Measurements from ENCODE around the gene RIMBP2. TPM values are rescaled to one million over a fixed set of nuclear protein-coding genes. Genes with fewer than 3 reads are reported as not detected.

The RIMBP2 gene
- total and polyA plus RNA-seq, 2 donors (not counting 1 experiment from before 2014, with no cell fraction given) = 0.17 TPM; not detected in 1

- Histone ChIP-seq H2AFZ (ENCODE audit: low read length) (no peak overlapping the region), H3K9ac (ENCODE audit: insufficient read depth, low read length) (no peak overlapping the region), H3K36me3 (ENCODE audit: control insufficient read depth, insufficient read depth, low read length) (no peaks in the 10 kb centered on the region), H3K27me3 (ENCODE audit: control insufficient read depth, insufficient read depth, low read length) (no peaks in the 10 kb centered on the region), H4K20me1 (ENCODE audit: control insufficient read depth, extremely low read depth, insufficient read depth, low read length) (no peaks in the 10 kb centered on the region), H3K27ac (ENCODE audit: insufficient read depth, low read length) (no peak overlapping the region), H3K4me3 (replicated peaks in 1 of 4; ENCODE audit: control extremely low read depth in 1 of 4, insufficient read depth in 1 of 4, low read depth in 3 of 4, low read length in 4 of 4) (no peak overlapping the region), H3K79me2 (ENCODE audit: control insufficient read depth, insufficient read depth, low read length) (no peaks in the 10 kb centered on the region), H3K9me3 (ENCODE audit: control insufficient read depth, insufficient read depth, low read depth, low read length) (no peaks in the 10 kb centered on the region), H3K4me2 (ENCODE audit: extremely low read depth, insufficient read depth, low read length) (no peak overlapping the region), H3K4me1 (ENCODE audit: control insufficient read depth, extremely low read depth, insufficient read depth, low read length) (no peaks in the 10 kb centered on the region)
- no peak for DNase-seq (ENCODE audit: low read depth in 2 of 2)
- TF ChIP-seq CTCF (conservative IDR thresholded peaks at IDR 0.05 in 1 of 2, IDR thresholded peaks at IDR 0.05 in 1 of 2; ENCODE audit: low read depth in 1 of 2, low read length in 2 of 2) (no peak), EZH2 (IDR thresholded peaks at IDR 0.05; ENCODE audit: low read length, missing control alignments) (no peak)
Observed at GRCh38 chr12:130530429-130530828, 185.7 kb downstream of the RIMBP2 start.

GRCh38 chr12:130529781-130530180 is 186.3 kb downstream of the RIMBP2 start:
- no peak overlapping the region for H3K4me2 ChIP-seq (ENCODE audit: extremely low read depth, insufficient read depth, low read length)
- H3K27ac ChIP-seq (ENCODE audit: insufficient read depth, low read length) = no peak overlapping the region
- H3K4me1 ChIP-seq (ENCODE audit: control insufficient read depth, extremely low read depth, insufficient read depth, low read length) = no peaks in the 10 kb centered on the region
- H4K20me1 ChIP-seq (ENCODE audit: control insufficient read depth, extremely low read depth, insufficient read depth, low read length) = no peaks in the 10 kb centered on the region
- DNase-seq (ENCODE audit: low read depth in 2 of 2) = no peak
- no peak overlapping the region for H3K4me3 ChIP-seq (replicated peaks in 1 of 4; ENCODE audit: control extremely low read depth in 1 of 4, insufficient read depth in 1 of 4, low read depth in 3 of 4, low read length in 4 of 4)
- no peak overlapping the region for H3K9ac ChIP-seq (ENCODE audit: insufficient read depth, low read length)
- no peaks in the 10 kb centered on the region for H3K36me3 ChIP-seq (ENCODE audit: control insufficient read depth, insufficient read depth, low read length)
- TF ChIP-seq EZH2 (IDR thresholded peaks at IDR 0.05; ENCODE audit: low read length, missing control alignments) = no peak
- TF ChIP-seq CTCF (conservative IDR thresholded peaks at IDR 0.05 in 1 of 2, IDR thresholded peaks at IDR 0.05 in 1 of 2; ENCODE audit: low read depth in 1 of 2, low read length in 2 of 2) = no peak
- no peaks in the 10 kb centered on the region for H3K27me3 ChIP-seq (ENCODE audit: control insufficient read depth, insufficient read depth, low read length)
- H3K9me3 ChIP-seq (ENCODE audit: control insufficient read depth, insufficient read depth, low read depth, low read length) = no peaks in the 10 kb centered on the region
- no peak overlapping the region for H2AFZ ChIP-seq (ENCODE audit: low read length)
- no peaks in the 10 kb centered on the region for H3K79me2 ChIP-seq (ENCODE audit: control insufficient read depth, insufficient read depth, low read length)

GRCh38 chr12:130527239-130527638 is 188.9 kb downstream of the RIMBP2 start:
- Histone ChIP-seq H3K4me3 (replicated peaks in 1 of 4; ENCODE audit: control extremely low read depth in 1 of 4, insufficient read depth in 1 of 4, low read depth in 3 of 4, low read length in 4 of 4) (no peak overlapping the region), H3K79me2 (ENCODE audit: control insufficient read depth, insufficient read depth, low read length) (no peaks in the 10 kb centered on the region), H3K27me3 (ENCODE audit: control insufficient read depth, insufficient read depth, low read length) (no peaks in the 10 kb centered on the region), H2AFZ (ENCODE audit: low read length) (no peak overlapping the region), H4K20me1 (ENCODE audit: control insufficient read depth, extremely low read depth, insufficient read depth, low read length) (no peaks in the 10 kb centered on the region), H3K9me3 (ENCODE audit: control insufficient read depth, insufficient read depth, low read depth, low read length) (no peaks in the 10 kb centered on the region), H3K9ac (ENCODE audit: insufficient read depth, low read length) (no peak overlapping the region), H3K27ac (ENCODE audit: insufficient read depth, low read length) (no peak overlapping the region), H3K4me2 (ENCODE audit: extremely low read depth, insufficient read depth, low read length) (no peak overlapping the region), H3K4me1 (ENCODE audit: control insufficient read depth, extremely low read depth, insufficient read depth, low read length) (no peaks in the 10 kb centered on the region), H3K36me3 (ENCODE audit: control insufficient read depth, insufficient read depth, low read length) (no peaks in the 10 kb centered on the region)
- DNase-seq (ENCODE audit: low read depth in 2 of 2) = no peak
- TF ChIP-seq EZH2 (IDR thresholded peaks at IDR 0.05; ENCODE audit: low read length, missing control alignments) (no peak), CTCF (conservative IDR thresholded peaks at IDR 0.05 in 1 of 2, IDR thresholded peaks at IDR 0.05 in 1 of 2; ENCODE audit: low read depth in 1 of 2, low read length in 2 of 2) (no peak)

Data from fibroblast of lung (primary cell).